ENCODE measurements around the gene PCSK5.
"Not testable (repeated sequence)": the region's sequence is repeated elsewhere in the genome, so short reads cannot be mapped to it uniquely, and the experiment has no call there.

PCSK5 gene

DNA sequence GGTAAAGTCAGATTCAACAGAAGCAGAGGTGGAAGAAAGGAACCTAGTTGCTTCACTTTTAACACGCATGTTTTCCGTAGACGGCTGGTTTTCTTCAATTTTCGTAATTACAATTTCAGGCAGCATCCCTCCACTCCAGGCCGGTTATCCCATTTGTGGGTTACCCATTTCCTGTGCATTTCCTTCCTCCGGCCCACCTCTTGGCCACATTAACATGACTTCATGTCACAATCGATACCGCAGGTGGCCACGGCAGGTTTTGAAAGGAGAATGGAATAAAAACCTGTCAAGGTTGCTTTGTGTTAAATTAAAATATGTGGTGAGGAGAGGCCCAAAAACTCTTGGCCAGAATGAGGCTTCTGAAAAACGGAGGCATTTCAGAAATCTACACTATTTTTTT is 130.2 kb downstream of the PCSK5 start:
- no peak for DNase-seq

DNA sequence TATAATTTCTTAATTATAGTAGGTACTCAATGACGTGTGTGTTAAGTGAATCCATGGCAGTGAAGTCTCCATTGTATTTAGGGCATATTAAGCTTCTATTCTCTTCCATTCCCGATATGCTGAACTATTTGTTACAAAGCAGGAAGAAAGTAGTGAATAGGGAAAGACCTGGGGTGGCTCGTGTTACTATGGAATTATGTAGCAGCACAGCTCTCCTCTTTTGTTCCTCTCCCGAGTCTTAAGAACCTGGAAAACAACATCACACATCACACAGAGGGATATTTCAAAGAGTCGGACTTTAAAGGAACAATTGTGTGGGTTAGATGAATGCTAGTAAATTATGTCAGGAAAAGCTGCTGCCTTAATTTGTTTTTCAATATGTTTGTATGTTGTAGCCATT is 131.8 kb downstream of the PCSK5 start:
- no peak for DNase-seq

DNA sequence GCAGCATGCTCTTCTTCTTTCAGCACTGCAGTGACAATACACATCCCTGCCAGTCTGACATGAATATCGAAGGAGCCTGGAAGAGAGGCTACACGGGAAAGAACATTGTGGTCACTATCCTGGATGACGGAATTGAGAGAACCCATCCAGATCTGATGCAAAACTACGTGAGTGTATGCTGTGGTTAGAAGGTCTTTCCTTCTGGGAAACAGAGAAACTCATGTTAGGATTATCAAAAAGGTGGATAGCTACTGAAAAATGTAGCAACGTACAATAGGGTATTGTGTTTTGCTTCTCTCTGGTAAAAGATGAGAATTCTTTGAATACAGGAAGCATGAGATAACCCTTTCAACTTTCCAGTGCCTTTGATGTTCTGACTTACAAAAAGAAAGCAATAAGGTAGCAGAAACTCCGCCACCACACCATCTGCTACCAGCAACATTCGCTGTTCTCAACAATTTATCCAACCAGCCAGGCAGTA is 133.3 kb downstream of the PCSK5 start:
- DNase-seq = no peak

DNA sequence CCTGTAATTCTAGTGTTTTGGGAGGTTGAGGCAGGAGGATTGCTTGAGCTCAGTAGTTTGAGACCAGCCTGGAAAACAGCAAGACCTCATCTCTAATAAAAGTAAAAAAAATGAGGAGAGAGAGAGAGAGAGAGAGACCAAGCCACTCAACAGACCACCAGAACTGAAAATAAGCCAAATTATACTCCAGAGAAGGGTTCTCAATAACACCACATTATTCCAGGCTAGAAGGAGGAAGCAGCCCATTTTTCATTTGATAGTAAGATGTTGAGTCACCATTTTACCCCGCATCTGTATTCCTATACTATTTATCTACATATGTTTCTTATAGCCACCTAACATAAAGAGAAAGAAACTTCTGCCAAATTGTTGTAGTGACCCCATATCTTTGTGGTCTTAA is 134.8 kb downstream of the PCSK5 start:
- DNase-seq = no peak

DNA sequence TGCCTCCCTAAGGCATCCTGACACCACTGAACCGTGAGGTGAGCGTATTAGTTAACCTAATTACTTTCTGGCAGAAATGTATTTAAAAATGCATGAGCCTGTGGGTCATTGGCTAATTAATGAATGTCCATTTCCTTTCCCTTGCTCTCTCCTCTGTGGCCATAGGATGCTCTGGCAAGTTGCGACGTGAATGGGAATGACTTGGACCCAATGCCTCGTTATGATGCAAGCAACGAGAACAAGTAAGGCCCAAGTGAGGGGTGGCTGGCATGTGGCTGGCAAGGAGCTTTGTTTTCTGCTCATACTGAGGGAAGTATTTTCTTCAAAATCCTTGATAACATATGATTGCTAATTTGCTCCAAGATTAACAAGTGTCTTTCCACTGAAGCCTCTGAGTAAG is 136.3 kb downstream of the PCSK5 start:
- DNase-seq = no peak

DNA sequence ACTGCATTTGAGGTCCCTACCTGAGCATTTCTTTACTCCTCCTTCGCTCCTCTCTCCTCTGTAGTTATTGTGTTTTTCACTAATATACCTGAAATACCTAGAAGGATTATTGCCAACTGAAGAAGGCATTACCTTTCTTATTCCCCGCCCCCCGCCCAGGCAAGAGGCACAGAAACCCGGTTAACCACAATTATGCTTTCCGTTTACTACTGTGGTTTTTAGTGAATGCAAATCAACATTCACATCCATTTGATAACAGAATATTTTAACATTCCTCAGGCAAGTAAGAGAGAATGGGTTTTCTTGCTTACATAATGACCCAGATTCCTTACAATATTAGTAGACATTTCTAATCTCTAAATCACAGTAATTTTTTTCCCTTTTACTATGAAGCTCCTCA is 136.9 kb downstream of the PCSK5 start:
- DNase-seq = no peak

DNA sequence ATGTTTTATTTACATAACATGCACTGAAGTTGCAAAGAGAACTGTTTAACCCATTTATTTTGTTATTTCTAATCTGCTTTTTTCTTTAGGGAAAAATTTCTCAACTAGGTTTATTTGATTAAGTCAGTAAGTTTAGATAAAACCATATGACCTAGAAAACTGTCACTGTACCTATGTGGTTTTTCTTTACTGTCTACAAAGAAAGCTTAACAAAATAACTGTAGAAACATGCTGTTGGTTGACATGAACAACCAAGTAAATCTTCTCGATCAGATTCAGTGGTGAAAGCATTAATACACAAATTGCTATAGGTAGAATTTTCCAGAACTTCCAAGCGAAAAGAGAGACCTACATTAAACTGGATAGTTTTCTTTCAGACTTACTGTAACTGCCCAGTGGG is 137.4 kb downstream of the PCSK5 start:
- DNase-seq = no peak

DNA sequence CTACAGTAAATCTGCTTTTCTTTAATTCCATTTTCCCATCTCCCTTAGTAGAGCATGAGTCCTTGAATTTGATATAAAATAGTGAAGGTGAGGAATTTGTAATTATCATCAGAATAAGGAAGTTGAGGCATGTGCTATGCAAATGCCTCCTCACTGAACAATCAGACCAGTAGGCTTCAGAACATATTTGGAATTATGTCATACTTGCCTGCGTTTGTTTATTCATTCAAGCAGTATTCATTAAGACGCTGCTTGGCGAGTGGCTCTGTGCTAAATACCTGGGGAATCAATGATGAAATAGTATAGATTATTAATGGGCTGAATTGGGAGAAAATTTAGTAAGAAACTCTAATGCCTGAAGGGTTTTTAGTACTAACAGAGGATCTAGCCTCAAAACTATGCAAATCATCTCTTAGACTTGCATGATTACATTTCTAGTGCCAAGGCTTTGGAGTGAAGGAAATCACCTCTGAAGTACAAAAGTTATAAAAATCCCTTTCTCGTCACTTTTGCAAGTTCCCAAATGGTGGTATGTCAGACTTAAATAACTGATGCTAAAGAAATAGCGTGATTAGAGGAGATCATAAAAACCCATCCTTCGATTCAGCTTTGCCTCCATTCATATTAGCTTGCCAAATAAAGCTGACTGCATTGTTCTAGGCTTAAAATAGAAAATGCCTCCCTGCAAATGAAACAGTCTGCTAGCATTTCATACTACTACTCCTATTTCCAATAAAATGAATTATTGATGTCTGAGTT is 141.7 kb downstream of the PCSK5 start:
- no peak for DNase-seq

DNA sequence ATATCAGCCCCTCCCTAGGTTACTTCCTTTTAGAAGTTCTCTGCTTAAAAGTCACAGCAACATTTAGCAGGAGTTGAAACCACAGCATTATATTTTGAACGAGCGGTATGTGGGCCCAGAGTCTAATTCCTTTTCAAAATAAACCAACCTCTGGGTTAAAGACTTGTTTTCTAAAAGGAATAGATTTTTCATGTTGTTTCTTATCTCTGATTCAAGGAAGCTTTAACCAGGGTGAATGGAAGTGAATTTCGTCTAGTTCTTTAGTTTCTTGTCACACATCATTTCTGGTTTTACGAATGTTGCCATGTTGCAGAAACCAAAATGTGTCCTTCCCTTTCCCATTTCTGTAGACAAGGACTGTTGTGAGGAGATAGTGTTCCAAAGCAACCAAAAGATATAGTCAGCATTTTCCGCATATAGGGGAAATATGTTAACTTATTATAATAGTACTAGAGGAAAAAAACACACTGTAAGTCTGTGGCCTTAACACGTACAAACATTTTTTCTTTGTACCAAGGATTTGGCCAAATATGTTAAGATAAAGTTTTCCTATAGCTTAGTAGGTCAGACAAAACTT is 142.4 kb downstream of the PCSK5 start:
- DNase-seq = no peak

DNA sequence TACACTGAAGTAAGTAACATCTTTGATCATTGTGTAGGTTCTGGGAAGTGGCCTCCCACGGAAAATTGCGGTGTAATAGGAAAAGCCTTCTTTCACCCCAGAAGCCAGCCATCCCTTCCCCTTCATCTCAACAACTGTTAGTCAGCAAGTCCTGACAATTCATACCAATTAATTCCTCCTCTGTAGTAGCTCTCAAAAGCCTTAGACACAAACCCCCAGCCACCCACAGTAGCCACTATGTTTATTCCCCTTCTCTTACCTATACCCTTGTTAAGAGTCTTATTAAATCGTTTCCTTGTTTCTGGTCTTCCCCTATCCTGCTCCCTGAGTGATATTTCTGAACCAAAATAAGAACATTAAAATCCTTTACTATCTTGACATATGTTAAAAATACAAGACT is 143.6 kb downstream of the PCSK5 start:
- no peak for DNase-seq

DNA sequence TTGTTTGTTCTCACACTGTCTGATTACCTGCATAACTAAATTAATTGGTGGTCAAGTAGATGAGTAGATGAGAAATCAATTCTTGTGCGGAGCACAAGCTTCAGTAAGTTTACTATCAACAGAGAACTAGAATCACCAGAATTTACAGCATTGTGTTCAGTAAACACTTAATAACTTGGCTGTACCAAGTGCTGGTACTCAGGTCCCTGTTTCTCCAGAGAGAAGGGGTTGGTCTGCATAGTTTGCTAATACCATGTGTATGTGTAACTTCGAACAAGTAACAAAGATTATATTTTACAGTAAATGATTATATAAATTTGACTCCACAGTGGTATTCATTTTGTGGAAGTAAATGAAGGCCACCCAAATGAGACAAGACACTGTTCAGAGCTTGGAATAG is 146.3 kb downstream of the PCSK5 start:
- no peak for DNase-seq

DNA sequence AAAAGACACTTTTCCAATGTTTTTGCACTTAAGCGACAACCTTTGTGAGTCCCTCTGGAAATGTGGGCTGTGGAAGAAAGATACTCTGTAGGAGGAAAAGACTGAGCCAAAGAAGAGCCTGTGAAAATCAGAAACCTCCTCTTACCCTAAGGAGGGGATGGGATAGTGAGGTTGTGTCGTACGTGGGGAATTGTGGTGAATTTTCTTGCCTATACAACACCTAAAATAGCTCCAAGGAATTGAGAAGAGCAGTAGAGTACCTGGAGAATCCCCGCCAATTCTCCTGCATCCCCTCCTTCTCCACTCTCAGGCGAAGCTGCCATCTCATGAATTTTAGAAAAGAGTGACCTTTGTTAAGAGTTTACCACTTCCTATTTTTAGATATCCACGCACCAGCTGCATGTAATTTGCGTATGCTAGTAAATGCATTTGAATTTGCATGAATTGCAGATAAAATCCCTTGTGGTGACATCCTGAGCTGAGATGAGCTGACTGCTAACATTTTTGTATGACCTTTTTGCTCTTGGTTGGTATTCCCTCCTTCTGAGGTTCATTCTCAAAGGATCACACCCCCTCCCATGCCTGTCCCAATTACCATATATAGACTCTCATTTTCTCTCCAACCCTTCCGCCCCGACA is 147.2 kb downstream of the PCSK5 start:
- DNase-seq = no peak

DNA sequence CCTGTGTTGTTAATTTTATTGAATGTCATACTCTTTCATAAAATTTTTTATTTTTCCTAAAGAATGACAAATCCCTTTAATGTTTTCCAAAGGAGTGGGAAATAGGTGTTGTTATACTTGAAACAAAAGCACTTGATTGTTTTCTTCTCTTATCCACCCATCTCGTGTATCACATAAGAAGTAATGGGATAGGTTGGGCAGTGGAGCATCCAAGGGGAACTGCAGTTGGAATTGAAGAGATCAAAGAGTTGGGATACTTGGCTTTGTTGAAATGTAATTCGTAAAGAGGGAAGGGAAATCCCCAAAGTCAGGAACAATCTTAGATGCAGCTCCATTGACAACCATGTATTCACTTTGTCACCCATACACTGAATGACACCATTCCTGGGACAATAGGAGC is 148.0 kb downstream of the PCSK5 start:
- DNase-seq = no peak

DNA sequence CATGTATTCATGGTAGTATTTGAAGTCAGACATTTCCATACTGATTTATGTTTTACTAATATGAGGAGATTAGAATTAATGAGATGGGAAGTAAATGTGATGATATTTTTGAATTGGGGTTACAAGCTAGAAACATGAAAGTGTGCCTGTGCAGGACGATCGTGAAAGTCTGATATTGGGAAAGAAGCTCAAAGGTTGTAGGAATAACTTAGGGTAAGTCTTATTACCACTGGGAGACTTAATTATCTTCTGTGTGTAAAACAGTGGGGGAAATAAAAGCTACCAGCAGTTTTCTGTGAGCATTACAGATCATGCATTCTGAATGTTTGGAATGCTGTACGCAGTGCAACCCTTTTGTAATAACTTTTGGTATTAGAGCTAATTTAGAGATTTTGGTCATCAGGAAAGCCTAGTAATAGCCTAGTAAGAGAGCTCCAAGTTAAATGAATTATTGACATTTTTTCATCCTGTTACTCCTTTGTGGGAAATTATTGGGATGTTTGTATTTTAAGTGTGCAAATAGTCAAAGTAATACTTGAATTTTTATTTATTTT is 153.9 kb downstream of the PCSK5 start:
- DNase-seq = no peak

DNA sequence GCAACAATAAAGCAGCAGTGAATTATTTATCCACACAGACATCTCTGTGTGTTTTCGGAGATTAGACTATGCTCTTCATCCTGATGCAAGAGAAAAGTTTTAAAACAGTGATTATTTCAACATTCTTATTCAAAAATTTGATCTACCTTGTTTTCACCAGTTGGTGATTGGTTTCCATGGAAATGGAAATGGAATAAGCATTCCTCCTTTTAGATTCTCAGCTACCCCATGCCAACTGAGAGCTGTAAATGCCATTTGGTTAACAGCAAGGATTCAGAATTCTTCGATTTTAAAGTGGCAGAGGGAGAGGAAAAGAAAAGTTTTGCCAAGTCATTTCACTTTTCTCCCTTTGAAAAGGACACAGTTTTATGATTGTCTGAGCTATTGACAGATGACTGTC is 154.7 kb downstream of the PCSK5 start:
- no peak for DNase-seq

DNA sequence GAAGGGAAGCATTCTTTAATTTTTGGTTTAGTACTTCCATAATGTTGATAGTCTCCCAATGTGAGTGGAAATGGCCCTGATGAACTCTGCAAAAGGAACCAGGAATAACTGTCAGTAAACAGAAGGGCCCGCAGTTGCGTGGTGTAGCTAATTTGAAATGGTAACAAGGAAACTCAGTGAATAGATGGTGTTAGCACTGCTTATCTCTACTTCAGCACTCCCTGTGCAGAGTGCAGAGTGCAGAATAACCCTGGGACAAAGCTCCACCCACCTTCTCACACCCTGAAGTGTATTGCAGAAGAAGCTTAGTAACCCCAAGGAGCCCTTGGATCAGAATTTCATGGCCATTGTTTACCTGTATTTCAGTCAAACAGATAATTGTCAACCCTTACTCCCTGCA is 158.9 kb downstream of the PCSK5 start:
- DNase-seq = no peak

DNA sequence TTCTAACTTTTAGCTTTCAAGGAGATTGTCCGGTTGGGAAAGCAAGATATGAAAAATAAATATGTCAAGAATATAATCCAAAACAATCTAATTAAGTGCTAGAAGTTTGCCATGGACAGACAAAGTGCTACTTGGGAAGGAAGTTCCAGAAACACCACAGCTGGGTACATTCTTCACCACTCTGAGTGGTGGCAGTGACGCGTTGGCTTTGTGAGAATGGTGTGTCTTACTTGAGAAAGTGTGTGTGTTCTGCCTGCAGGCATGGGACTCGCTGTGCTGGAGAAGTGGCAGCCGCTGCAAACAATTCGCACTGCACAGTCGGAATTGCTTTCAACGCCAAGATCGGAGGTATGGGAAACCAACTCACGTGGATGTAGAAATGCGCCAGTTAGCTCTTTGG is 177.2 kb downstream of the PCSK5 start:
- no peak for DNase-seq

DNA sequence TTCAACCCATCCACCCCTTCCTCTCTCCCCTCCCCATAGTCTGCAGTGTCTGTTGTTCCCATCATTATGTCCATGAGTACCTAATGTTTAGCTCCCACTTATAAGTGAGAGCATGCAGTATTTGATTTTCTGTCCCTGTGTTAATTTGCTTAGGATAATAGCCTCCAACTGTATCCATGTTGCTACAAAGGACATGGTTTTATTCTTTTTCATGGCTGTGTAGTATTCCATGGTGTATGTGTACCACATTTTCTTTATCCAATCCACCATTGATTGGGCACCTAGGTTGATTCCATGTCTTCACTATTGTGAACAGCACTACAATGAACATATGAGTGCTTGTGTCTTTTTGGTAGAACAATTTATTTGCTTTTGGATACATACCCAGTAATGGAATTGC is 187.1 kb downstream of the PCSK5 start:
- no peak for DNase-seq

DNA sequence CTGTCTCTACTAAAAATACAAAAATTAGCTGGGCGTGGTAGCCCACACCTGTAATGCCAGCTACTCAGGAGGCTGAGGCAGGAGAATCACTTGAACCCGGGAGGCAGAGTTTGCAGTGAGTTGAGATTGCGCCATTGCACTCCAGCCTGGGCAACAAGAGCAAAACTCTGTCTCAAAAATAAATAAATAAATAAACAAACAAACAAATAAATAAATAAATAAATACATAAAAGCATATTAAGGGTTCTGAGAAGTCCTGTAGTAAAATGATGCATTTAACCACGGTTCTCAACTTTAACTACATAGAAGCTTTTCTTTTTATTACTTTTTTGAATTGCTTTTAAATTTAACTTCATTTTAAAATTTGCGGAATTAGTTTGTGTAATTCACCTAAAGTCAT is 190.8 kb downstream of the PCSK5 start:
- DNase-seq = not testable (repeated sequence)

DNA sequence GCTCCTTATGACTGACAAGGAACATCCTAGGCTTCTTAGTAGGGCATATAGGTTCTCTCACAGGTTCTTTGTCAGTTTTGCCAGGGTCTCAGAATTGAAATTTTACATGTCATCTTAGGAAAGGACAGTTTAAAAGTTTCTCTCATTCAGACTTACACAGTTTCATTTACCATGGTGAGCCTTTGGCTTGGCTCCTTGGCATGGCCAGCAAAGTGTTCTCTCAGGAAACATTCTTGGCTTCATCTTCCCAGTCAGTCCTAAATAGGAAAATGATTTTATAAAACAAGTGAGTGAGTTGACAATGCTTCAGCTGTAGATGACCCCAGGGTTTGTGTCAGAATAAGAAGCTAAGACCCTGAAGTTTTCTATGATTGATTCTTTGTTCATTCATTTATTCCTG is 191.6 kb downstream of the PCSK5 start:
- no peak for DNase-seq

DNA sequence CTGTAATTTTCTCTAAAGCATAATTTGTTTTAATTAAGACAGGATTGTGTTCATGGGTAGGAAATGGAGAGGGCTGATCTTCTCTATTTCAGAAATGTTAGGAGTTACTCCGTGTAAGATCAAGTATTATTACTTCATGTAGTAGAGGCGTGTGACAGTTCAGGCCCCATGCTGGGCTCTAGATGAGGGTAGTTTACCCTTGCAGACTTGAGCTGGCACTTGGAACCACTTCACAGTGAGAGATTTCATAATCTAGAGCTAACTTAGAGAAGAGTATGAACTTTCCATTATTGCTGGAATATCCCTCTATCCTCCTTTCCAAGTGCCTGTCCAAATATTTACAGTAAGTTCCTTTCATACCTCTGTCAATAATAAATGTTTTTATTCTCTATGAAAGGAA is 195.1 kb downstream of the PCSK5 start:
- no peak for DNase-seq

DNA sequence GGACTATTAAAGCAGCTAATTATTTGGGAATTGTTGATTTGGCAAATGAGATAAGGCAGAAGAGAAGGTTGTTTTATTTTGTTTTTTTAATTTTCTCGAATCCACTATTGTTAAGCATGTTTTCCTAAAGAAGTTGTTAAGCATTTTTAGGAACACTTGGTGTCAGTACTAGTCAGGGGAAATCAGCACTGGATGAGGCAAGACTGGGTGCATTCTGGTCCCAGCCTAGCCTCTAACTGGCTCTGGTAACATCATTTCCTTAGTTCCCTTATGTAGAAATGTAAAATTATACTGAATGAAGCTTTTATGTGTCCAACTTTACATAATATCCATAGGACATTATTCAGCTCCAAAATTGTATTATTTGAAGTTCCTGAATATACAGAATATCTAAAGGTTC is 196.1 kb downstream of the PCSK5 start:
- DNase-seq = no peak

DNA sequence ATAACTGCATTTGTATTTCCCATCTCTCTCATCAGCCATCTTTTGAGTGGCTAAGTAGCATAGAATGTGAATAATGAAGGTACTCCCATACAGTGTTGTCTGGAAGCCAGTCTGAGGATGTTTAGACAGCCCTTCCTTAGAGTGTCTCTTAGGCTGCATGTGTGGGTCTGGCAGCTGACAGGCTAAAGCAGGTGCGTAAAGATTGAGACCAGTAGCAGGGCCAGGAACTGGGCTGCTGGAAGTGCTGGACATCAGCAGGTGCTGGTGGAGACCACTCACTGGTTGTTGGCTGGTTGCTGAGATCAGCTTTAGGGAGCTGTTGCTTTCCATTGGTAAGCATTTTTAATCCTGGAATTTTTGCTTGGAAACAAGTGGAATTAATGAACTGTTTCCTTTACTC is 197.5 kb downstream of the PCSK5 start:
- DNase-seq = no peak

DNA sequence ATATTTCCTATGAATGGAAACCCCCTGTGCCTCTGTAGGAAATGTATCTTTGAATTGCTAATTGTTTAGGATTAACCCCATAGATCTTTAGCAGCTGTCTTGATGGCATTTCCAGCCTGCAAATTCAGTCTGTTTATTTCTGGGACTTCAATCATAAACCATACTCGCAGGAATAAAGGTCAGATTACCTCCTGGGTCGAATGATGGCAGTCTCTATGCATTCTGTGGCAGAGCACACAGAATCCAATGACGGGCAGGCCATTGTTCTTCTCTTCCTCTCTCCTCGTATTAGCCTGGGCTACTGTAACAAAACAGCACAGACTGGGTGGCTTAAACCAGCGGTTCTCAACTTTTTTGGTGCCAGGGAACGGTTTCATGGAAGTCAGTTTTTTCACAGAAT is 199.9 kb downstream of the PCSK5 start:
- no peak for DNase-seq
